NB4 (cell line): ENCODE results near the gene PRDM1.

ENCODE experiments used
- MYC ChIP-seq: IDR thresholded peaks from 2 replicates; pipeline ENCODE4 v1.6.1; 2011; ENCODE audit warnings: low read depth, low read length
- POLR2A ChIP-seq: IDR thresholded peaks from 2 replicates; pipeline ENCODE4 v1.6.1; 2011; ENCODE audit warnings: mild to moderate bottlenecking; ENCODE audit not compliant: insufficient read length; ENCODE audit errors: extremely low read depth
- TF ChIP-seq, protein P1 (sequence below): IDR thresholded peaks from one replicate; pipeline ENCODE4 v1.5.1; 2012; ENCODE audit warnings: low read depth, low read length
- TF ChIP-seq, protein P2 (sequence below): IDR thresholded peaks from 2 replicates; pipeline ENCODE4 v1.6.1; 2011; ENCODE audit warnings: low read depth, low read length

DNA sequence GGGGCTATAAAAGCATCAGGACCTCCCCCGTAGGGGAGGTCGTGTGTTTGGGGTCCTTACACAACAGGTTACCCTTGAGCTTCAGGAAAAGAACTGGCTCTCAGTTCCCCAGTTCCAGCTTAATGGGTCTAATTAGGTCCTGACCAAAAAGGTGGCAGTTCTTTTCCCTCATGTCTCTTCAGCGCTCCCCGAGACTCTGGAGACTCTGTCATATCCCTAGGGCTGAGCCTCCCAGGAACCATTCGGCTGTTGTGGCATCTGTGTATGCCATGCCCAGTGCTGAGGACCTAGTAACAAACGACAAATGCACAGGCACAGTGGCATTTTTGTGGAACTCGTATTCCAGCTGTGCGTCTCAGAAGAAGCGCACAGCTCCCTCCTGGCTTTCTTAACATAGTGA lies 14.6 kb downstream of the PRDM1 start:
- TF ChIP-seq POLR2A (no peak), MYC (no peak)
- TF ChIP-seq, protein P1, sequence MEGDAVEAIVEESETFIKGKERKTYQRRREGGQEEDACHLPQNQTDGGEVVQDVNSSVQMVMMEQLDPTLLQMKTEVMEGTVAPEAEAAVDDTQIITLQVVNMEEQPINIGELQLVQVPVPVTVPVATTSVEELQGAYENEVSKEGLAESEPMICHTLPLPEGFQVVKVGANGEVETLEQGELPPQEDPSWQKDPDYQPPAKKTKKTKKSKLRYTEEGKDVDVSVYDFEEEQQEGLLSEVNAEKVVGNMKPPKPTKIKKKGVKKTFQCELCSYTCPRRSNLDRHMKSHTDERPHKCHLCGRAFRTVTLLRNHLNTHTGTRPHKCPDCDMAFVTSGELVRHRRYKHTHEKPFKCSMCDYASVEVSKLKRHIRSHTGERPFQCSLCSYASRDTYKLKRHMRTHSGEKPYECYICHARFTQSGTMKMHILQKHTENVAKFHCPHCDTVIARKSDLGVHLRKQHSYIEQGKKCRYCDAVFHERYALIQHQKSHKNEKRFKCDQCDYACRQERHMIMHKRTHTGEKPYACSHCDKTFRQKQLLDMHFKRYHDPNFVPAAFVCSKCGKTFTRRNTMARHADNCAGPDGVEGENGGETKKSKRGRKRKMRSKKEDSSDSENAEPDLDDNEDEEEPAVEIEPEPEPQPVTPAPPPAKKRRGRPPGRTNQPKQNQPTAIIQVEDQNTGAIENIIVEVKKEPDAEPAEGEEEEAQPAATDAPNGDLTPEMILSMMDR, result no peak
- TF ChIP-seq, protein P2, sequence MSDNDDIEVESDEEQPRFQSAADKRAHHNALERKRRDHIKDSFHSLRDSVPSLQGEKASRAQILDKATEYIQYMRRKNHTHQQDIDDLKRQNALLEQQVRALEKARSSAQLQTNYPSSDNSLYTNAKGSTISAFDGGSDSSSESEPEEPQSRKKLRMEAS, result no peak
